Kidney epithelial cell (primary cell): Measurements from ENCODE around the gene CD151. TPM values are rescaled to one million over a fixed set of nuclear protein-coding genes. Genes with fewer than 3 reads are reported as not detected.

Experiments
- DNase-seq: peaks from one replicate; pipeline ENCODE4 v3.0.0-alpha.2; 2010; ENCODE audit warnings: low read depth
- H3K27me3 ChIP-seq: 2 replicates; pipeline ENCODE4 v1.6.0; 2011; ENCODE audit warnings: low read length; ENCODE audit not compliant: control insufficient read depth, insufficient read depth
- H3K36me3 ChIP-seq: 2 replicates; pipeline ENCODE4 v1.5.1; 2011; ENCODE audit warnings: low read length; ENCODE audit not compliant: control insufficient read depth, insufficient read depth
- H3K4me3 ChIP-seq: 2 replicates; pipeline ENCODE4 v1.5.1; 2011; ENCODE audit warnings: low read depth, mild to moderate bottlenecking, control low read depth, low read length
- total RNA-seq: library from RNA; depleted of rRNA; stranded (reverse); fragments of >200 nt; gene quantifications from 2 replicates; pipeline ENCODE4 v1.2.3, GENCODE V29; 2015
- TF ChIP-seq, protein P1 (sequence below): IDR thresholded peaks from 2 replicates; pipeline ENCODE4 v1.5.1; 2011; ENCODE audit warnings: mild to moderate bottlenecking, moderate library complexity, low read length, control low read depth, inconsistent platforms; ENCODE audit not compliant: insufficient read depth, poor library complexity, severe bottlenecking

The CD151 gene
- total RNA-seq, 1 donor from 2014 or later: 644 TPM

- H3K4me3 ChIP-seq: no peak overlapping the region
- TF ChIP-seq, protein P1, sequence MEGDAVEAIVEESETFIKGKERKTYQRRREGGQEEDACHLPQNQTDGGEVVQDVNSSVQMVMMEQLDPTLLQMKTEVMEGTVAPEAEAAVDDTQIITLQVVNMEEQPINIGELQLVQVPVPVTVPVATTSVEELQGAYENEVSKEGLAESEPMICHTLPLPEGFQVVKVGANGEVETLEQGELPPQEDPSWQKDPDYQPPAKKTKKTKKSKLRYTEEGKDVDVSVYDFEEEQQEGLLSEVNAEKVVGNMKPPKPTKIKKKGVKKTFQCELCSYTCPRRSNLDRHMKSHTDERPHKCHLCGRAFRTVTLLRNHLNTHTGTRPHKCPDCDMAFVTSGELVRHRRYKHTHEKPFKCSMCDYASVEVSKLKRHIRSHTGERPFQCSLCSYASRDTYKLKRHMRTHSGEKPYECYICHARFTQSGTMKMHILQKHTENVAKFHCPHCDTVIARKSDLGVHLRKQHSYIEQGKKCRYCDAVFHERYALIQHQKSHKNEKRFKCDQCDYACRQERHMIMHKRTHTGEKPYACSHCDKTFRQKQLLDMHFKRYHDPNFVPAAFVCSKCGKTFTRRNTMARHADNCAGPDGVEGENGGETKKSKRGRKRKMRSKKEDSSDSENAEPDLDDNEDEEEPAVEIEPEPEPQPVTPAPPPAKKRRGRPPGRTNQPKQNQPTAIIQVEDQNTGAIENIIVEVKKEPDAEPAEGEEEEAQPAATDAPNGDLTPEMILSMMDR: no peak
- H3K27me3 ChIP-seq: peaks cover 22% of the 10 kb centered on the region
- no peaks in the 10 kb centered on the region for H3K36me3 ChIP-seq
- no peak for DNase-seq
These were observed 43.5 kb upstream of the CD151 start for GRCh38 chr11:788953-789940.

DNA sequence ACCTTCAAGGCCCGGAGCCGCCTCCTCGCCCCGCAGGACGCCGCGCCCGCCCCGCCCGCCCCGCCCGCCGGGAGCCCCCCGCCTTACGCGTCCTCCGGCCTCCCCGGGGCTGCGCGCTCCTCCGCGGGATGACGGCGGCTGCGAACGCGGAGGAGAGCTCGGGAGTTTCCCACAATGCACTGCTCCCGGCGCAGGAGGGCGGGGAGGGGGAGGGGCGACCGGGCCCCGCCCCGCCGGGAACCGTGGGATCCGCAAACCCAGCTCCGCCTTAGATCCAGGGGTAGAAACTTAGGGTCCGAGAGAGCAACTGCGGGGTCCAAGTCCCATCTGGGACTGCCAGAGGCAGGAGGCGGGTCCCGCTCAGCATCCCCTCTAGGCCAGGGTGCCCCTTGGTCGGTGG is 42.8 kb upstream of the CD151 start, which contains the start of gene CEND1:
TSS of gene CEND1 (minus strand) at position 148 of the 400 bp plus-strand sequence. CDS start 1,514 bp downstream, outside the sequence.
- DNase-seq: no peak
- Histone ChIP-seq H3K27me3 (peaks cover 22% of the 10 kb centered on the region), H3K36me3 (no peaks in the 10 kb centered on the region), H3K4me3 (no peak within 1 kb of the TSS)
- TF ChIP-seq, protein P1: no peak

DNA sequence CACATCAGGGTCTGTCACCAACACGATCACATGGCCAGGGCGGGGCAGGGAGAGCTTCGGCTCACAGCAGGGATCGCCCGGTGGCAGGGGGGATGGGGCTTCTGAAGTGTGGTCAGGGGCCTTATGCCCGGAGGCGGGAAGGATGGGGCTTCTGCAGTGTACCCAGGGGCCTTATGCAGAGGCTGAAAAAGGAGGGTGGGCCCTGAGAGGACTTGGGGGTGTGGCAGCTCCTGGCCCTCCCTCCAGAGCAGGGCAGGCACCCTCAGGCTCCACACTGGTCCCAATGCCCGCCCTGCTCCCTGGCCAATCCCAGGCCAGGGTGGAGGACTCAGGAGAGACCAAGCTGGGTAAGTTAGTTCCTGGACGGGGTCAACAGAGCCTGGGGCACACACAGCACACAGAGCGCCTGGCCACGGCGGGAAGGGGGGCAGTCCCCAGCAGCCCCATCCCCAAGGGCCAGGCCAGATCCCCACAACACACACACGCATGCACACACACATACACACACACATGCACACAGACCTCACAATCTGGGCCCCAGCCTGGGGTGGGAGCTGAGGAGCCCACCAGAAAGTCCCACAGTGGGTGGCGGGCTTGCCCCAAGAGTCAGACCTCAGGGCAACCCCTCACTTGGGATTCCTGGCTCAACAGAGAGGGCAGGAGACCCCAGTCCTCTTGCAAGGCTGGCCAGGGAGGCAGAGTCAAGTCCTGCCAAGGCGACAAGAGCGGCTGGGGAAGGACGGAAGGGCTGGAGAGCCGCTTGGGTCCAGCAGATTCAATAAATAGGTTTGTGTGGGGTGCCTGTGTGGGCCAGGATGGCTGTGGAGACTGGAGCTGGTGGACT is 41.8 kb upstream of the CD151 start:
- TF ChIP-seq, protein P1: no peak
- H3K4me3 ChIP-seq: no peak overlapping the region
- no peaks in the 10 kb centered on the region for H3K36me3 ChIP-seq
- peaks cover 22% of the 10 kb centered on the region for H3K27me3 ChIP-seq
- DNase-seq: no peak

DNA sequence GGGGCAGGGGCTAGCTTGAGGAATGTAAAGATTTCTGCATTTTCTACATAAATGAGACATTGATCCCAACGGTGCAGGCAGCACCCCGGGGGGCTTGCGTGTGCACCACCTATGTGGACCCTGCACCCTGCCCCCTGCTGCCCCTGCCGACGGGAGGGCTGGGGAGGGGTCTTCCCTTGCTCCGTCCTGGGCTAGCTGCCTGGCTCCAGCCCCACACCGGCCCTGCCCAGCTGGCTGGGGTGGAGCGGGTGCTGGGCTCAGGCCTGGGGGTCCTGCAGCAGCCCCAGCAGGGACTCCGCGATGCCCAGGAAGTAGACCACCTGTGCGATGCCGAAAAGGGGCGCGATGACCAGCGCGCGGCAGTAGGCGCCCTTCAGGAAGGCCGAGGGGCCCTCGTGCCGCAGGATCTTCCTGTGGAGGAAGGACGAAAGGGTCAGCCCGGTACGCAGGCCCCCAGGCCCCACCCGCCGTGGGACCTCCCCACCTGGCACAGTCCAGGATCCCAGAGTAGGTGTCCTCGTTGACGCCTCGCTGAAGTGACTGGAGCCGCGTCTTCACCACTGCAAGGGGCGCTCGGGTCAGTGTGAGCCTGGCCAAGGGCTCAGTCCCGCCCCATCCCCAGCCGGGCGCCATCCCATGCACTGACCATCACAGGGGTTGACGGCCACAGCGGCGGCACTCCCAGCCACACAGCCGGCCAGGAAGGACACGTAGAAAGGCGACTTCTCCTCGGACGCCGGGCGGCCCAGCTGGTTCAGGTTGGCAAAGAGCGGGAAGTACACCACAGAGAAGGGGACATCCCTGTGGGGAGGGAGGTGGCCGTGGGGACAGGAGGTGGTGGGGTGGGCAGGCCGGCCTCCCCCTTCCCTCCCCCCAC is 40.9 kb upstream of the CD151 start:
- no peaks in the 10 kb centered on the region for H3K36me3 ChIP-seq
- TF ChIP-seq, protein P1: no peak
- DNase-seq: no peak
- peaks cover 19% of the 10 kb centered on the region for H3K27me3 ChIP-seq
- no peak overlapping the region for H3K4me3 ChIP-seq

DNA sequence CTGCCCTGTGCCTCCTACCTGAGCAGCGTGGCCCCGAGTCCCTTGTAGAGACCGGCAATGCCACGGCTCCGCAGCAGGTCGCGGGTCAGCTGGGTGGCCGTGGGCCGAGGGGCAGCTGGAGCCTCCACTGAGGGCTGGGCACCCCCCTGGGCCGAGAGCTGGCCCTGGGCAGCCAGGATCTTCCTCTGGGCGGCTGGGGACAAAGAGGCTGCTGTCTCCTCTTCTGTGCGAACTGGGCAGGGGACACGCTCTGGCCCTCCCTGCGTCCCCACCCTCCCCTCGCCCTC is 40.3 kb upstream of the CD151 start:
- peaks cover 19% of the 10 kb centered on the region for H3K27me3 ChIP-seq
- no peaks in the 10 kb centered on the region for H3K36me3 ChIP-seq
- DNase-seq: no peak
- H3K4me3 ChIP-seq: no peak overlapping the region
- TF ChIP-seq, protein P1: no peak
